HG03460 (cell line): ENCODE data around the gene SRSF2.
"Not testable (repeated sequence)": the region's sequence is repeated elsewhere in the genome, so short reads cannot be mapped to it uniquely, and the experiment has no call there.

Experiments
- ATAC-seq: cut with Tn5 transposase; IDR thresholded peaks from one replicate; pipeline ENCODE4 v1.9.1; 2021; ENCODE audit not compliant: unreplicated experiment

Gene SRSF2

GRCh38 chr17:76722279-76722678, 14.9 kb downstream of the SRSF2 start:
- no peak for ATAC-seq

GRCh38 chr17:76721463-76721862, 15.7 kb downstream of the SRSF2 start:
- ATAC-seq = no peak

- ATAC-seq = no peak
Measured at GRCh38 chr17:76720941-76721340, 16.2 kb downstream of the SRSF2 start.

- no peak for ATAC-seq
Measured at GRCh38 chr17:76720211-76720610, 16.9 kb downstream of the SRSF2 start.

GRCh38 chr17:76718516-76718915, 18.6 kb downstream of the SRSF2 start:
- no peak for ATAC-seq

GRCh38 chr17:76716839-76717215, 20.3 kb downstream of the SRSF2 start:
- no peak for ATAC-seq

GRCh38 chr17:76716146-76716838, 20.8 kb downstream of the SRSF2 start:
- no peak for ATAC-seq

GRCh38 chr17:76715496-76715830, 21.7 kb downstream of the SRSF2 start:
- no peak for ATAC-seq

- no peak for ATAC-seq
Measured at GRCh38 chr17:76714822-76715495, 22.2 kb downstream of the SRSF2 start.

- no peak for ATAC-seq
Measured at GRCh38 chr17:76714336-76714735, 22.8 kb downstream of the SRSF2 start.

GRCh38 chr17:76713765-76714164, 23.4 kb downstream of the SRSF2 start:
- ATAC-seq = no peak

- not testable (repeated sequence) for ATAC-seq
Measured at GRCh38 chr17:76712321-76712720, 24.8 kb downstream of the SRSF2 start.

- ATAC-seq = no peak
Measured at GRCh38 chr17:76710863-76711611, 26.1 kb downstream of the SRSF2 start, which contains the start of gene MXRA7. TSS of gene MXRA7 (minus strand) at chr17:76710965. CDS start at chr17:76710946, 19 bp downstream.

- ATAC-seq = not testable (repeated sequence)
Measured at GRCh38 chr17:76709951-76710862, 26.9 kb downstream of the SRSF2 start.

- no peak for ATAC-seq
Measured at GRCh38 chr17:76709077-76709950, 27.8 kb downstream of the SRSF2 start.

GRCh38 chr17:76707985-76708807, 28.9 kb downstream of the SRSF2 start:
- ATAC-seq = no peak

- no peak for ATAC-seq
Measured at GRCh38 chr17:76706817-76707216, 30.3 kb downstream of the SRSF2 start.

- no peak for ATAC-seq
Measured at GRCh38 chr17:76704805-76705204, 32.3 kb downstream of the SRSF2 start.
